GM21515 (cell line): Measurements from ENCODE around the gene BCAS4.

Experiments
- ATAC-seq: cut with Tn5 transposase; IDR thresholded peaks from one replicate; pipeline ENCODE4 v1.9.1; 2021; ENCODE audit not compliant: unreplicated experiment

Gene BCAS4

DNA sequence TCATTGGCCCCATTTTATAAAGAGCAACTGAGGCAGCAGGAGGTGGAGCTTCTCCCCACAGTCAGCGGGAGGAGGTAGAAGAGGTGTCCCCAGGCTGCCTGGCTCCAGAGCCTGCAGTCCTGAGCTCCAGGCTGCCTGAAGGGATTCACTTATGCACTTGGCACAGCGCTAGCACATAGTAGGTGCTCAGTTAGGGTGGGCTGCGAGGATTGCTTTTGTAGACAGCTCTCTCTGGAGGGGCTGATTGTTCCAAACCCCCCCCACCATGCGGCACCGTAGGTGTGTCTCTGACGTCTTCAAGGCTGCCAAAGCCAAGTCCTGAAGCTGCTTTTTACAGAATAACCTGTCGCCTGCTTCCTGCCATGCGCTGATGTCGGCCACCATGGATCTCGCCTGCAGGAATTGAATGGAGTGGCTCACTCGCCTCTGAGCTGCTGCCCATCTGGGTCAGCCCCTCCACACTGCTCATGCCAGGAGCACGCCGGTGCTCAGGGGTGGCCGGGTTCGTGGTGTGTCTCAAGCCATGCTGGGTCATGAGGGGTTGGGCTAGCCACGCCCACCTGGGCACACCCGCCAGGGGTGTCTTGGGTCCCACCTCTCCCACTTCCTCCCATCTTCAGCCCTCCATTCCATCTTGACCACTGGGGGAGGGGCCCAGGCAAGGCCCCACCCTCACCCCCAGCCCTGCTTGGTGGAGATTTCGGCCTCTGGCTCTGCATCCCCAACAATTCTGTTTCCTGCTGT is 59.8 kb downstream of the BCAS4 start:
- ATAC-seq = no peak

DNA sequence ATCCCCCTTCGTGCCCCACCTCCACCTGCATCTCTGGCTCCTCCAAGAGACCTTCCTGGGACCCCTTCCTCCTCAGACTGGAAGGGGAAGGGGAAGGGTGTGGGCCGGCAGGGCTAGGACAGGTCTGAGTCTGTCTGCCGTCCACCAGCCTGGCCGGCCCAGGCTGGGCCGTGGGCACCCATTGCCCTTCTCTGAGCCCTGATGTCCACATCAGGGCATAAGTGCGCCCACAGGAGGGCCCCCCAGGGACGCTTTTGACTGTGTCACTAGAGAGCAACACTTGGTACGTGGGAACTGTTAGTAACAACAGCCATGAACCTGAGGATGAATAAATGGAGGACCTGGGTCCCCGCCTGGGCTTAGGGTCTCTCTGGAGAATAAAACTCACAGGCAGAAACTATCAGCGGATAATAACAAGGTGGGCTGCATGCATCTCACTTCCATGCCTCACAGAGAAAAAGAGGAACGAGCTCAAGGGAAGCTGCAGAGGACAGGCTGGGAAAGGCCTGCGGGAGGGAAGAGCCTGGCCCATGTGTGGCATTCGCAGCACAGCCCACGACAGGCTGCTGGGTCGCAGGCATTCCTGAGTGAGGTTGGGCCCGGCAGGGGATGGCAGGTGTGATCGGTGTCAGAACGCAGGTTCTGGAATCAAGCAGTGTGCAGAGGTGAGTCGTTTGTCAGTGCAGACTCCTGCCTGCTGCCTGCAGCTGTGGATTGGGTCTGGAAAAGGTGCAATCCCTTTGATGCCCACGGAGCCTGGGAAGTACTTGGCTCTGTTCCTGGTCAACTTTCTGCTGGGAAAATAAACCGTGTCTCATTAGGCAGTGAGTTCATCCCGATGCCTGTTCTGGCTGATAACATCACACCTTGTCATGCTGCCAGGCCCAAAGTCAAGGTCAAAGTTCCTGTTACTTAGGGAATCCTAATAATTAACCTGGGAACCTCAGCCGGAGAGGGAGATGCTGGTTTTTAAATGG is 60.9 kb downstream of the BCAS4 start:
- ATAC-seq = no peak

DNA sequence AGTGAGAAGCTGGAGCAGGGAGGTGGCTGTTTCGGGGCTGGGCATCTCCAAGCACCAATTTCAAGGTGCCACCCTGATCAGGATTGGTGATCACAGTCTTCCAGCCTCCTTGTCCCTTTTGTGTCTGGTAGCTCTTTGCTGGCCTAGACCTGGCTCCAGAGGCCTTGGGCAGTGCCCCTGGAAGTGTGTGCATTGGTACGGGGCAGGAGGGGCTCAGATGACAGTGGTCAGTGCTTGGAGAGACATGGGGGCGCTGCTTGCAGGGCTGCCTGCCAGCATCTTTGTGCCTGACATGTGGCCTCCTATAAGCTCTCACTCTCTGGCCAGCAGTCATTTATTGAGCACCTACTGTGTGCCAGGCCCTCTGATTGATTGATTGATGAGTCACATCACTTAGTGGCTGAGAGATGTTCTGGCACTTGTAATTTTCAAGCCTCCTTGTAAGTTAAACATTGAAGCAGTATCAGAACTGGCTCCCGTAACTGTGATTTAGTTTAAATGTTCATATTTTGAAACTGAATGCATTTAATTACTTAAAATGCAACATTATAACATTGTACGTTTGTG is 61.7 kb downstream of the BCAS4 start:
- ATAC-seq = no peak

DNA sequence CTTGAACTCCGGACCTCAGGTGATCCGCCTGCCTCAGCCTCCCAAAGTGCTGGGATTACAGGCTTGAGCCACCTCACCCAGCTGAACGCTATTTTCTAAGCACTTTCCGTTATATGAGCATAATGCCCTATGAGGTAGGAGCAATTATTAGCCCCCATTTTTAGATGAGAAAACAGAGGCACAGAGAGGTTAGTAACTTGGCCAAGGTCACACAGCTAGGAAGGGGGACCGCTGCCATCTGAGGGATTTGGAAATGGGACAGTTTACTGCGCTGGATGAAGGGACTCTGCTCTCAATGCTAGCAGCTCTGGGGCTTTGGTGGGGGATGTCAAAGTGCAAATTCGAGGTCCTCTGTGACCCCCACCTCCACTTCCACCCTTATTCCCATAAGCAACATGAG is 62.5 kb downstream of the BCAS4 start:
- ATAC-seq = no peak

DNA sequence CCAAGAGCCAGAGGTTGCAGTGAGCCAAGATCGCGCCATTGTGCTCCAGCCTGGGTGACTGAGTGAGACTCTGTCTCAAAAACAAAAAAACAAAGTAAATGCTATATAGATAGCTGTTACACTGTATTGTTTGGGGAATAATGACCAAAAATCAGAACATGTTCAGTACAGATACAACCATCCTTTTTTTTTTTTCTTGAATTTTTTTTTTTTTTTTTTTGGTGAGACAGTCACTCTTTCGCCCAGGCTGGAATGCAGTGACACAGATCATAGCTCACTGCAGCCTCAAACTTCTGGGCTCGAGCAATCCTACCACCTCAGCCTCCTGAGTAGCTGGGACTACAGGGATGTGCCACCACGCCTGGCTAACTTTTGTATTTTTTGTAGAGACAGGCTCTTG is 63.7 kb downstream of the BCAS4 start:
- no peak for ATAC-seq

DNA sequence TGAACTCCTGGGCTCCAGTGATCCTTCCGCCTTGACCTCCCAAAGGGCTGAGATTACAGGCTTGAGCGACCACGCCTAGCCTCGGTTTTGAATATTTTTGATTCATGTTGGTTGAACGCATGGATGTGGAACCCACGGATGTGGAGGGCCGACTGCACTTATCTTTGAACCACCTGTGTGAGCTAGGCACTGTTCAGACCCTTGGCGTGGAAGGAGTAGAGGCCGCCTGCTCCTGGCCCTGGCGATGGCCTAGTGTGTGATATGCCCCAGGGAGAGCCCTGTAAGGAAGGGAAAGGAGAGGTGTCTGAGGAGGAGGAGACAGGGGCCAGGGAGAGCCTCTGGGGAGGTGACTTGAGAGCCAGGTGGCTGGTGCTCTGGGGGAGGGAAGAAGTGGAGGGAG is 64.3 kb downstream of the BCAS4 start:
- no peak for ATAC-seq

DNA sequence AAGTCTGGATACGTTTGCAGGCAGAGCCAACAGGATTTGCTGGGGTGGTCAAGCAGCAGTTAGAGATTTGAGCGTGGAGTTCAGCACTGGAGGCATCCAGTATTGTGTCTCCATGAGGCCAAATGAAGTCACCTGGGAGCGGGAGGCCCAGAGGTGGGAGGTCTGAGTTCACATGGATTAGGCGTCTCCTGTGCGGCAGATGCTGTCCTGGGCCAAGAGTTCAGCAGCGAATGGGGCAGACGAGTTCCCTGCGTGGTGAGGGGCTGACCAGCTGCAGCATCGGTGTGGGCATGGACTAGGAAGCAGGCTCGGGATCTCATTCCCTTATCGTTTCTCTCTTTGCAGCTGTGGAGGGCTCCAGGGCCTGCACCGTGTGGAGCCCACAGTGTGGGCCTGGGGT is 66.2 kb downstream of the BCAS4 start:
- ATAC-seq = no peak

DNA sequence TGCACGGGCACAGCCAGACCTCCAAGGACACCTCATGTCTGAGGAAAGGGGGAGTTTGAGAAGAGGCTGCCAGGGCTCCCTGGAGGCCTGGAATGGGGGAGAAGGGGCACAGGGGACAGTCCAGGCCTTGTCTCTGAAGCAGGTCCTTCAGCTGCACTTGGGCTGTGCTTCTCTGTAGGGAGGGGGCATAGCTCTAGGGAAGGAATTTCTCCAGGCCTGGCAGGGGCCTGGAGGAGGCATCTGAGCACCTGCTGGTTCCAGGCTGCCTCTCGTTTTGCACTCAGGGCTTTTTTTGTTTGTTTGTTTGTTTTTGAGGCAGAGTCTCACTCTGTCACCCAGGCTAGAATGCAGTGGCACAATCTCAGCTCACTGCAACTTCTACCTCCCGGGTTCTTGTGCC is 67.7 kb downstream of the BCAS4 start:
- ATAC-seq = no peak

DNA sequence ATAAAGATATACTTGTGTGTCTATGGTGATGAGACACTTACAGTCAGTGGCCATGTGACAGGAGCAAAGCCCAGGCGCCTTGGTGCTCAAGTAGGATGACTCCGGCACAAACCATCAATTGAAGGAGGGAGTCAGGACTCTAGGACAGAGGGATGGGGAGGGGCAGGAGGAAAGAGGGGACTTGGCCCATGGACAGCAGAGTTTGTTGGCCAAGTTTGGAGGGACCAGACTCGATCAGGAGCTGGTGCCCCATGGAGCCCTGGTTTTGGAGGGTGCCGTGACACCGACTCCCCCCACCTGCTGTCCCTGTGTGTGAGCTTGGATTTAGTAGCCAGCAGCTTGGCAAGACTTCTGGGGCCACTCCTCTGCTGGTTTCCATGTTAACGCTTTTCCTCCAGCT is 70.3 kb downstream of the BCAS4 start:
- ATAC-seq = no peak

DNA sequence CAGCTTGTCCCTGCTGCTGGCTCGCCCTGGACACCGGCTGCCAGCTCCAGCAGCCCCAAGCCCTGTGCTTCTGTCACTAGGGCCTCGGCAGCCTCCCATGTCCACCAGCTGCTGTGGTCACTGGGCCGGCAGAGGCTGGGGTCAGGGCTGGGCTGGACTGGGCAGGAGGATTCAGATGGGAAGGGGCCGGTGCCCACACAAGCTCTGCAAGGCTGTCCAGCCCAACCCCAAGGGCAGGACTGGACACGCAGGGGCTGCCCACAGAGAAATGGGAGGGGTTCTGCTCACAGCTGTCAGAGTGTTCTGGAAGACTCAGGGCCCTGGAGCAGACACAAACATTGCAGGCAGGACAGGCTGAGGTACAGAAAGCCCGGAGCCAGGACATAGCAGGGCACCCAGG is 70.7 kb downstream of the BCAS4 start:
- ATAC-seq = no peak

DNA sequence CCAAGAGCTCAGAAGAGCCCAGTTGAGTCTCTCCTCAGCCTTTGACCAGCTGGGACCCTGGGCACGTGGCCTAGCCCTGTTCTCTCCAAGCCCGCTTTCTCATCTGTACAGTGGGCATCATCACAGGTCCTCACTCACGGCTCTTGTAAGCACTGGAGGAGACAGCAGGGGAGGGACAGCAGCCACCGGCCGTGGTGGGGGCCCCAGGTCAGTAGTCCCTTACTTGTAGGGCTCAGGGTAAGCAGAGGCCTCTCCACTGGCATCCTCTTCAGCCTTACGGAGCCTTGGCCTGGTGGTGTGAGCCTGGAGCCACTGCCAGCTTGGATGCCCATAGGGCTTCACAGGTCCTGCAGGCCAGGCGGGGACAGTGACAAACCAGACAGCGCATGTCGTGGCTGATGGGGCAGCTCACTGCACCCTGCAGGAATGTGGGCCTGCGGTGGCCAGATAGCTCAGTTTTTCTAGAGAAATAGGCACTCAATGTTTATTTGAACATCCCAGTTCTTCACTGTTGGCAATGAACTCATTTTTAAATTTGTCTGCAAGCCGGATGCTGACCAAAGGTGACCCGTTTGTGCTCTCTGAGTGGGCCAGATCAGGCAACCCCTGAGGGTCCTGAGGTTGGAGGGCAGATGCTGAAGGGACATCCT is 71.3 kb downstream of the BCAS4 start:
- ATAC-seq = no peak

DNA sequence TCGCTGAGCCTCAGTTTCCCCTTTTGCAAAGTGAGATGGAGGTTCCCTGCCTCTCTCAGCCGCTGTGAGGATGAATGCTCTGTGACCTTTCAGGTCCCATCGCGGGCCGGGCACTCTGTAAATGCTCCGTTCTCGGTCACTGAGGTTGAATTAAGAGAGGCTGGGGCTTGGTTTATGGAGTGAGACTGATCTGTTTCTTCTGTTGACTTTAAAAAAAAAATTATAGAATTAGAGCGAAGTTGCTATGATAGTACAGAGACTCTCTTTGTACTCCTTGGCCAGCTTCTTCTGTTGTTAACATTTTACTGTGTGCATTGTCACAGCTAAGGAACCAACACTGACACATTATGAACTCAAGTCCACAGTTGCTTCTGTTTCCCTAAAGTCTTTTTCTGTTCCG is 72.0 kb downstream of the BCAS4 start:
- ATAC-seq = no peak

DNA sequence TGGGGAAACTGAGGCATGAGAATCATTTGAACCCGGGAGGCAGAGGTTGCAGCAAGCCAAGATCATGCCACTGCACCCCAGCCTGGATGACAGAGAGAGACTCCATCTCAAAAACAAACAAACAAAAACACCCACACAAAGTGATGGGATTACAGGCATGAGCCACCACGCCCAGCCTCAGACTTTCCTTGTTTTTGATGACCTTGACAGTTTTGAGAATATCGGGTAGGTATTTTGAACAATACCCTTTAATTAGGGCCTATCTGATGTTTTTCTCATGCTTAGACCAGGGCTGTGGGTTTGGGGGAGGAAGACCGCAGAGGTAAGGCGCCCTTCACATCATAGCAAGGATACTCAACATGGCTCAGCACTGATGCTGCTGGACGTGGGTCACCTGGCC is 72.9 kb downstream of the BCAS4 start:
- no peak for ATAC-seq

DNA sequence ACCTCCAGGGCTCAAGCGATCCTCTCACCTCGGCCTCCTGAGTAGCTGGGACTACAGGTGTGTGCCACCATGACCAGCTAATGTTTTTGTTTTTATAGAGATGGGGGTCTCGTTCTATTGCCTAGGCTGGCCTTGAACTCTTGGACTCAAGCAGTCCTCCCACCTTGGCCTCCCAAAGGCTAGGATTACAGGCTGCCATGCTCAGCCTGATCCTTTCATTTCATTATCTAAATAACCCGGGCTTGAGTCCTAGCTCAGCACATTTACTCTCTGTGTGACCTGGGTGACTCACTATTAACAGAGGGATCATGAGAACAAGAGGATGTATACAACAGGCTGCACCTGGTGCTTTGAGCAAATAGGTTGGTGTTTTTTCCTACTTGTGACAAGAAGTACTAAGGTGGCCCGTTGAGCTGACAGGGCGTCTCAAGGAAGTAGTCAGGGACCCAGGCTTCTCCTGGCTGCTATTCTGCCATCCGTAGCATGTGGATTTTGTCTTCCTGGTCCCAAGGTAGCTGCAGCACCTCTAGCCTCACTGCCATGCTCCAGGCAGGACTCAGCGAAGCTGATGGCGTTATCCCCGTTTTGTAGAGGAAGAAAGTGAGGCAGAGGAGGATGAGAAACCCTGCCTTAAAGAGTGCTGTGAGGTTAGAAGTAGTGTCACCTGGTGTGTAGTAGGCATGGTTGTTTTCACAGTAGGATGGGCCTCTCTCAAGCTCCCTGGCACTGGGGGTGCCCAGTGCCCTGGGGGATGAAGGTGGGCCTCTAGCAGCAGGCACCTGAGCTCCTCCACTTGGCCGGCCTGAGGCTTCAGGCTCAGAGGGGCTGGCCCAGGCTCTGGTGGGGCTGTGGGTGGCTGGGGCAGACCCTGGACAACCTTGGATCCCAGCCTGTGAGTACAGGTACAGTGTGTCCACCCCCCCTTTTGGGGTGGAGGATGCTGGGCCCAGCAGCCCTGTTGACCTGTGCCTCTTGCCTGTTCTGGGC is 73.9 kb downstream of the BCAS4 start:
- ATAC-seq = no peak

DNA sequence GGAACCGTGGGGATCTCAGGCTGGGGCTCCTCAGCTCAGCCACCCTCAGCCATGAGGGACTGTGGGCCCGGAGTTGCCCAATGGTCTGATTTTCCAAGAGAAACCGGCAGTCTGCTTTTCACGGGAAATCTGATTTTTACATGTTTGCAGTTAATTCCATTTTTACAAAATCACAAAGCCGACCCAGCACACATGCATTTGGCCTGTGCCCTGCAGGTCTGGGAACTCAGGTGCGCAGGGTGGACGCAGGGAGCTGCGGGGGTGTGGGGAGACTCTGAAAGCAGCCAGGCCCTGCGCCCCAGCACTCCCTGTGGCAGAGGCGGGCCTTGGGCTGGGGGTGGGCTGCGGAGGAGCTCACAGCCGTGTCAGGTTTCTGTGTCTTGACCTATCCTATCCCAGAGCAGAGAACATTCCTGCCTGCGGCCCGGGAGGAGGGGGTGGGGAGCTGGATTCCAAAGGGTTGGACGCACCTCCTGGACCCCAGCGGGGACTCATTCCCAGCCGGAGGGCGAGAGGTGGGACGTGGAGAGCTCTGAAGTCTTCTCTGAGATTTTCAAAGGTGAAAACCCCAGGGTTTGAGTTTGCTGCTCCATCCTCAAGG is 75.8 kb downstream of the BCAS4 start:
- no peak for ATAC-seq

DNA sequence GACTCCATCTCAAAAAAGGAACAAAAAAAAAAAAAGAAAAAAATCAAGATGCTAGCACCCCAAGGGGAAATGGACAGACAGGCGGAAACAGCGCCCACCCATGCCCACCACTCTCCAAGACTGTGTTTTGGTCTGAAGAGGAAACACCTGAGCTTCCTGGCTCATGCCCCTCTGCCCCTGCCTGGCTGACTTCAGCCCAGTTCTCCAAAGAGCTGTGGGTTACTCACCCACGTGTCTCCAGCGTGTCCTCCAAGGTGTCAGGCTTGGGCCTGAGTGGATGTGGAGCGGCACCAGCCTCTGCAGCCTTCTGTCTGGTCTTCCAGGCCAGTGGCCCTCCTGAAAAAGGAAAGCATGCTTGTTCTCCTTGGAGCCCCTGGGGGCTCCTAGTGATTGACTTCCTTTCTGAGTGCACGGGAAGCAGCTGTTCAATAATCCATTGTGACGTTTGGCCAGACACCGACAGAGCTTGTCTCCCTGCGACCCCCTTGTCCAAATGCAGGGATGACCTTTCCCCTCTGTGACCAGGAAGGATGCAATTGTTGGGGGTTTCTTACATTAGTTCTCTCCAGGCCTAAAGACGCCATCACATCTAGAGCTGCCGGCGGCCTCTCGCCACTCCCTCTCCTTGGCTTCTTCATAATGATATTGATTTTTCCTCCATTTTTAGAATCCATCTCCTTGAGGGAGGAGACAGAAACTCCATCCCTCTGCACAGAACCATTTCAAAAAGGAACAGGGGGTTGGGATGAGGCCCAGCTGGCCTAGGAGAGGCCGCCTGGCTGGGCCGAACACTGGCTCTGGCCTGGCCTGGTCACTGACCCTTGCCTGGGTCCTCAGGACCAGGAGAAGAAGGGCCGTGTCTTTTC is 77.9 kb downstream of the BCAS4 start:
- ATAC-seq = no peak

DNA sequence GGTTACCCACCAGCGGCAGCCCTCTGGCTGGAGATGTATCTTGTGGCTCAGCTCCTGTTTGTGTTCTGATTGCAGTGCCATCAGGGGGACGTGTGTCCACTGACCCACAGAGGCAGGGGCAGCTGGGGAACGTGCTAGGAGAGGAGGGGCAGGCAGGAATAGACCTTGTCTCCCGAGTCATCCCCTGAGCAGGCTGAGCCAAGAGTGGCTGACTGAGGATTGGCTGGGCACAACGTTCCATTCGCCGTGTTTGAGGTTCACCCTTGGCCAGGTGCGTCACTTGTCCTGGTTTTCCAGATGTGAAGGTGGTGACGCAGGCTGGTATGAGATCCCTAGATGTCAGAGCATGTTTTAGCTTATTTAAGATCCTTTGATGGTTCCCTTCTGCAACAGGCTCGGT is 78.7 kb downstream of the BCAS4 start:
- ATAC-seq = no peak

DNA sequence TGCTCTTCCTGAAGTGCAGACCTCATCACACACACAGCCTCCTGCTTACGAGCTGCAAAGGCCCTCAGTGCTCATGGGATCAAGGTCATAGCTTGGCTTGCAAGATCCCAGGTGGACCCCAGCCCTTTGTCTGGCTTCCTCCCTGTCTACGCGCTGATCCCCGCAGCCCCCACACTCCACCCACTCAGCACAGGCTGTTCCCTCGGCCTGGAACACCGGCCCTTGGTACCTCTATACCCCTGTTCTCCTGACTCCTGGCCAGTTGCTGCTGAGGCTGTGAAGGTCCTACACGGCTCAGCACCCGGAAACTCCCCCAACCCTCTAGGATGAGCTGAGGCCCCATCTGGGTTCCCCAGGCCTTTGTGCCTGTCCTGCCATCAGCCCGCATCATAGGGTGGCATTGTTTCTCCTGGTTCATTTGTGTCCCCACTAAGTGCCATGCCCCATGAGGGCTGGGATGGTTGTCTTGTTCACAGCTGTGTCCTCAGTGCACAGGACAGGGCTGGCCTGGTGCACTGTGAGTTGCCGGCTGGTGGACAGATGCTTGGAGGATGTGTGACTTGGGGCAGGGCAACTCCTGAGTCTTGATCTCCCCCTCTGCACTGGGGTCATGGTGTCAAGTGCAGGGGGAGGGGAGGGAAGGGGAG is 79.4 kb downstream of the BCAS4 start:
- ATAC-seq = no peak
